H9 (cell line): ENCODE measurements around the gene GAS6. TPM values are rescaled to one million over a fixed set of nuclear protein-coding genes. Genes with fewer than 3 reads are reported as not detected.

ENCODE experiments used
- DNase-seq: peaks from one replicate; pipeline ENCODE4 v3.0.0-alpha.2; 2017
- H2AFZ ChIP-seq: one replicate; pipeline ENCODE4 v1.6.1; 2013; ENCODE audit warnings: mild to moderate bottlenecking, low read length, control low read depth, moderate library complexity
- H2AK5ac ChIP-seq: 2 replicates; pipeline ENCODE4 v1.6.1; 2013; ENCODE audit warnings: low read length, control low read depth, mixed read lengths; ENCODE audit not compliant: insufficient read length
- H2BK120ac ChIP-seq: one replicate; pipeline ENCODE4 v1.6.1; 2013; ENCODE audit warnings: low read depth, mild to moderate bottlenecking, low read length, control low read depth, inconsistent platforms; ENCODE audit not compliant: poor library complexity, severe bottlenecking
- H2BK12ac ChIP-seq: 2 replicates; pipeline ENCODE4 v1.6.1; 2013; ENCODE audit warnings: low read length, control low read depth, mixed read lengths, low read depth; ENCODE audit not compliant: insufficient read length
- H2BK15ac ChIP-seq: 2 replicates; pipeline ENCODE4 v1.6.1; 2013; ENCODE audit warnings: low read depth, low read length, control low read depth
- H2BK20ac ChIP-seq: one replicate; pipeline ENCODE4 v1.6.1; 2013; ENCODE audit warnings: low read depth, mild to moderate bottlenecking, low read length, control low read depth, inconsistent platforms; ENCODE audit not compliant: poor library complexity, severe bottlenecking
- H2BK5ac ChIP-seq: 2 replicates; pipeline ENCODE4 v1.6.1; 2013; ENCODE audit warnings: low read length, control low read depth, mixed read lengths; ENCODE audit not compliant: insufficient read length
- H3K14ac ChIP-seq: 2 replicates; pipeline ENCODE4 v1.6.1; 2013; ENCODE audit warnings: low read length, control low read depth; ENCODE audit not compliant: insufficient read depth
- H3K18ac ChIP-seq: 2 replicates; pipeline ENCODE4 v1.6.1; 2013; ENCODE audit warnings: low read depth, mild to moderate bottlenecking, mixed read lengths, low read length, control low read depth; ENCODE audit not compliant: insufficient read length
- H3K23ac ChIP-seq: 2 replicates; pipeline ENCODE4 v1.6.1; 2013; ENCODE audit warnings: low read length, control low read depth, mixed read lengths, low read depth; ENCODE audit not compliant: insufficient read length
- H3K23me2 ChIP-seq: 2 replicates; pipeline ENCODE4 v1.6.1; 2013; ENCODE audit warnings: low read depth, mild to moderate bottlenecking, mixed read lengths, low read length, control low read depth; ENCODE audit not compliant: insufficient read length, poor library complexity, severe bottlenecking
- H3K27ac ChIP-seq: 2 replicates; pipeline ENCODE4 v1.5.1; 2013; ENCODE audit warnings: low read length, control low read depth, mixed read lengths, low read depth; ENCODE audit not compliant: insufficient read length
- H3K27me3 ChIP-seq: 2 replicates; pipeline ENCODE4 v1.6.1; 2013; ENCODE audit warnings: low read length, control low read depth, inconsistent platforms; ENCODE audit not compliant: insufficient read depth
- H3K4ac ChIP-seq: 2 replicates; pipeline ENCODE4 v1.6.1; 2013; ENCODE audit warnings: low read depth, mild to moderate bottlenecking, control low read depth, inconsistent platforms, low read length, moderate library complexity
- H3K4me1 ChIP-seq: 2 replicates; pipeline ENCODE4 v1.6.1; 2013; ENCODE audit warnings: low read length, control low read depth, inconsistent platforms; ENCODE audit not compliant: insufficient read depth
- H3K4me2 ChIP-seq: 2 replicates; pipeline ENCODE4 v1.6.1; 2013; ENCODE audit warnings: low read length, control low read depth, mixed read lengths; ENCODE audit not compliant: insufficient read length, insufficient read depth
- H3K56ac ChIP-seq: 2 replicates; pipeline ENCODE4 v1.6.1; 2013; ENCODE audit warnings: low read depth, mild to moderate bottlenecking, mixed read lengths, low read length, control low read depth; ENCODE audit not compliant: insufficient read length
- H3K79me1 ChIP-seq: 2 replicates; pipeline ENCODE4 v1.6.1; 2013; ENCODE audit warnings: low read depth, mild to moderate bottlenecking, moderate library complexity, low read length, control low read depth, inconsistent platforms; ENCODE audit not compliant: insufficient read depth, poor library complexity, severe bottlenecking
- H3K79me2 ChIP-seq: 2 replicates; pipeline ENCODE4 v1.6.1; 2013; ENCODE audit warnings: low read length, control low read depth, inconsistent platforms; ENCODE audit not compliant: insufficient read depth
- H3K9ac ChIP-seq: 2 replicates; pipeline ENCODE4 v1.6.1; 2013; ENCODE audit warnings: low read length, control low read depth, mixed read lengths; ENCODE audit not compliant: insufficient read length; ENCODE audit errors: extremely low read depth
- H3K9me3 ChIP-seq: one replicate; pipeline ENCODE4 v1.6.1; 2013; ENCODE audit warnings: low read depth, low read length, inconsistent platforms; ENCODE audit not compliant: control insufficient read depth
- H3T11ph ChIP-seq: one replicate; pipeline ENCODE4 v1.6.1; 2013; ENCODE audit warnings: mild to moderate bottlenecking, low read length, control low read depth, inconsistent platforms
- H4K20me1 ChIP-seq: one replicate; pipeline ENCODE4 v1.6.1; 2013; ENCODE audit not compliant: control insufficient read depth, insufficient read length, insufficient read depth
- H4K5ac ChIP-seq: 2 replicates; pipeline ENCODE4 v1.6.1; 2013; ENCODE audit warnings: low read depth, mild to moderate bottlenecking, mixed read lengths, low read length, control low read depth; ENCODE audit not compliant: insufficient read length
- H4K8ac ChIP-seq: replicated peaks from 2 replicates; pipeline ENCODE4 v1.6.1; 2013; ENCODE audit warnings: low read length, control low read depth, mixed read lengths, low read depth; ENCODE audit not compliant: insufficient read length
- H4K91ac ChIP-seq: 2 replicates; pipeline ENCODE4 v1.6.1; 2013; ENCODE audit warnings: low read depth, mild to moderate bottlenecking, moderate library complexity, mixed read lengths, low read length, control low read depth; ENCODE audit not compliant: insufficient read length
- H3K27ac Mint-ChIP-seq, 3 experiments: 2 replicates in 2 of 3; 3 replicates in 1 of 3; pipeline ENCODE4 v1.8.0; 2020 to 2021; ENCODE audit warnings: mixed read lengths in 3 of 3, mild to moderate bottlenecking in 1 of 3, moderate library complexity in 1 of 3
- H3K27me3 Mint-ChIP-seq: 2 replicates; pipeline ENCODE4 v1.8.0; 2021; ENCODE audit warnings: low read depth, mild to moderate bottlenecking, moderate library complexity, mixed read lengths
- H3K36me3 Mint-ChIP-seq, 3 experiments: 2 replicates in 2 of 3; 3 replicates in 1 of 3; pipeline ENCODE4 v1.8.0; 2020 to 2021; ENCODE audit warnings: low read depth in 3 of 3, mixed read lengths in 3 of 3; ENCODE audit not compliant: insufficient read depth in 1 of 3
- H3K4me1 Mint-ChIP-seq, 2 experiments: 2 replicates each; pipeline ENCODE4 v1.8.0; 2020; ENCODE audit warnings: mixed read lengths in 2 of 2
- H3K4me3 Mint-ChIP-seq, 2 experiments: 2 replicates in 1 of 2; 3 replicates in 1 of 2; pipeline ENCODE4 v1.8.0; 2020 to 2021; ENCODE audit warnings: mild to moderate bottlenecking in 2 of 2, mixed read lengths in 2 of 2, moderate library complexity in 1 of 2
- H3K9me3 Mint-ChIP-seq, 2 experiments: 2 replicates in 1 of 2; 3 replicates in 1 of 2; pipeline ENCODE4 v1.8.0; 2020; ENCODE audit warnings: mild to moderate bottlenecking in 2 of 2, mixed read lengths in 2 of 2, moderate library complexity in 1 of 2
- CTCF ChIP-seq: fragments of 200-600 bp; sonication (generic); conservative IDR thresholded peaks from 3 replicates; pipeline ENCODE4 v1.8.0; 2021; ENCODE audit warnings: antibody characterized with exemption, mild to moderate bottlenecking
- WGBS: extraction: QIAGEN DNeasy Blood & Tissue Kit; methylation state at CpG from one replicate; pipeline ENCODE4 v1.1.7; 2013; ENCODE audit warnings: missing lambda C conversion rate, low lambda C conversion rate, mixed read lengths; ENCODE audit not compliant: insufficient read length; ENCODE audit errors: extremely low coverage; 5-methylcytosine and 5-hydroxymethylcytosine counted together
- total RNA-seq: library from RNA; stranded (reverse); gene quantifications from 2 replicates; pipeline ENCODE4 v1.2.1, GENCODE V29; 2021

The GAS6 gene
- total RNA-seq, 1 experiment from 2014 or later = 20.5 TPM

GRCh38 chr13:113801289-113801961, 62.5 kb downstream of the GAS6 start:
- no peak for DNase-seq
- Histone ChIP-seq H3K9ac (no peak overlapping the region), H2BK5ac (no peak overlapping the region), H3K9me3 (no peaks in the 10 kb centered on the region), H3K14ac (peak overlapping the region; percentile 6; the same call in 1 of the 2 replicates), H4K20me1 (no peaks in the 10 kb centered on the region), H4K91ac (no peak overlapping the region), H2AK5ac (no peak overlapping the region), H2BK15ac (no peak overlapping the region), H3K23me2 (no peaks in the 10 kb centered on the region), H3K27ac (no peak overlapping the region), H3K23ac (no peak overlapping the region), H2BK20ac (no peak overlapping the region), H2BK12ac (no peak overlapping the region), H3K56ac (no peak overlapping the region), H2AFZ (no peak overlapping the region), H2BK120ac (no peak overlapping the region), H3K79me1 (no peaks in the 10 kb centered on the region), H4K8ac (no peak overlapping the region), H3K4ac (no peak overlapping the region), H3K4me1 (no peaks in the 10 kb centered on the region), H3K4me2 (no peak overlapping the region), H3K27me3 (no peaks in the 10 kb centered on the region), H3K18ac (no peak overlapping the region), H4K5ac (no peak overlapping the region), H3T11ph (no peak overlapping the region), H3K79me2 (no peaks in the 10 kb centered on the region)
- H3K27ac Mint-ChIP-seq = no peak overlapping the region
- no peaks in the 10 kb centered on the region for H3K27me3 Mint-ChIP-seq
- TF ChIP-seq CTCF = no peak
- H3K9me3 Mint-ChIP-seq = no peaks in the 10 kb centered on the region; a peak in 1 of 5 replicates
- no peak overlapping the region for H3K4me3 Mint-ChIP-seq
- H3K36me3 Mint-ChIP-seq = no peaks in the 10 kb centered on the region
- H3K4me1 Mint-ChIP-seq = peaks cover 3 to 6% of the 10 kb centered on the region in 2 experiments; a peak in 2 of 4 replicates
- no CpG with 5 or more reads among the region's 33 CpGs for WGBS
